K562 (cell line): ENCODE results near the gene DIP2B. TPM values are rescaled to one million over a fixed set of nuclear protein-coding genes. Genes with fewer than 3 reads are reported as not detected.

Experiments used
- ATAC-seq: fragments of 200-7000 bp; cut with Tn5 transposase; 3 replicates; pipeline ENCODE4 v1.9.1; 2020; ENCODE audit warnings: moderate library complexity
- BruUV-seq: library from RNA; stranded (reverse); fragments of 400-500 nt; replicated peaks from 2 replicates; lab custom pipeline; 2021; lab: Mats Ljungman, UMichigan
- CTCF ChIA-PET: fragments of 300-600 bp; formaldehyde crosslinking; extraction: SDS; loops from one replicate; lab custom pipeline; 2021; ENCODE audit warnings: low intra/inter-chr PET ratio; lab: Yijun Ruan, JAX
- POLR2A ChIA-PET: fragments of 300-600, 350-650 bp; sonication (Branson Sonifier 250); formaldehyde crosslinking; extraction: SDS; loops from one replicate; lab custom pipeline; 2021; ENCODE audit warnings: antibody characterized with exemption, inconsistent platforms; lab: Yijun Ruan, JAX
- DNase-seq, 4 experiments: peaks; one replicate each; pipeline versions ENCODE4 v3.0.0 to v3.0.0-alpha.2; 2011 to 2018; ENCODE audit warnings: low spot score in 3 of 4, mixed read lengths in 3 of 4; ENCODE audit errors: extremely low read depth in 1 of 4
- FAIRE-seq: peaks from 2 replicates; lab custom pipeline; 2011; peaks lifted over from hg19 to GRCh38; lab: Jason Lieb, UNC
- H2AFZ ChIP-seq: 2 replicates; pipeline ENCODE4 v1.6.0; 2011; ENCODE audit warnings: low read depth, low read length, control low read depth, inconsistent platforms
- H3K27ac ChIP-seq: fragments of 200-600 bp; 3 replicates; pipeline ENCODE4 v1.8.0; 2011; ENCODE audit warnings: low read depth, mild to moderate bottlenecking, control low read depth, inconsistent platforms, low read length, moderate library complexity, mixed read lengths; ENCODE audit errors: extremely low read depth
- H3K27me3 ChIP-seq, 2 experiments: fragments of 300-600 bp in 1 of 2; 2 replicates in 1 of 2; 3 replicates in 1 of 2; pipeline versions ENCODE4 v1.6.0 to v1.8.0; 2011; ENCODE audit warnings: inconsistent platforms in 2 of 2, low read length in 2 of 2, mild to moderate bottlenecking in 1 of 2, mixed read lengths in 1 of 2, moderate library complexity in 1 of 2; ENCODE audit not compliant: control insufficient read depth in 2 of 2, insufficient read depth in 2 of 2
- H3K36me3 ChIP-seq: fragments of 300-600 bp; 3 replicates; pipeline ENCODE4 v1.8.0; 2011; ENCODE audit warnings: mild to moderate bottlenecking, low read length, inconsistent platforms; ENCODE audit not compliant: control insufficient read depth, insufficient read depth
- H3K4me1 ChIP-seq, 2 experiments: fragments of 200-600 bp in 1 of 2; replicated peaks in 1 of 2; 2 replicates in 1 of 2; 3 replicates in 1 of 2; pipeline versions ENCODE4 v1.5.1 to v1.8.0; 2011; ENCODE audit warnings: inconsistent platforms in 2 of 2, low read length in 2 of 2, mild to moderate bottlenecking in 1 of 2, mixed read lengths in 1 of 2, moderate library complexity in 1 of 2; ENCODE audit not compliant: control insufficient read depth in 2 of 2, insufficient read depth in 2 of 2
- H3K4me2 ChIP-seq: 2 replicates; pipeline ENCODE4 v1.6.1; 2011; ENCODE audit warnings: low read length, control low read depth, inconsistent platforms, mixed read lengths; ENCODE audit not compliant: insufficient read depth
- H3K4me3 ChIP-seq: fragments of 200-600 bp; sonication (generic), shearing (Covaris generic); 2 replicates; pipeline ENCODE4 v1.5.1; 2016; ENCODE audit warnings: control low read depth, inconsistent platforms
- H3K79me2 ChIP-seq: fragments of 200-600 bp; 3 replicates; pipeline ENCODE4 v1.8.0; 2011; ENCODE audit warnings: low read length, inconsistent platforms; ENCODE audit not compliant: control insufficient read depth, insufficient read depth
- H3K9ac ChIP-seq, 2 experiments: 2 replicates each; pipeline versions ENCODE4 v1.6.0 to v1.6.1; 2011; ENCODE audit warnings: low read depth in 2 of 2, low read length in 2 of 2, control low read depth in 1 of 2, inconsistent platforms in 1 of 2, mild to moderate bottlenecking in 1 of 2, mixed read lengths in 1 of 2; ENCODE audit not compliant: insufficient read depth in 1 of 2
- H3K9me1 ChIP-seq: one replicate; pipeline ENCODE4 v1.6.0; 2011; ENCODE audit warnings: inconsistent platforms, mild to moderate bottlenecking, low read length, moderate library complexity; ENCODE audit not compliant: control insufficient read depth, insufficient read depth
- H3K9me3 ChIP-seq: replicated peaks from 2 replicates; pipeline ENCODE4 v1.5.1; 2011; ENCODE audit warnings: low read depth, low read length, inconsistent platforms; ENCODE audit not compliant: control insufficient read depth, insufficient read depth
- H4K20me1 ChIP-seq: replicated peaks from 2 replicates; pipeline ENCODE4 v1.6.1; 2011; ENCODE audit warnings: low read length, inconsistent platforms, mixed read lengths; ENCODE audit not compliant: control insufficient read depth, insufficient read depth
- CEBPG ChIP-seq, 3 experiments: fragments of 200-800 bp in 1 of 3; sonication (Bioruptor generic) in 1 of 3; sonication (generic) in 1 of 3; formaldehyde crosslinking in 1 of 3; IDR thresholded peaks in 2 of 3; conservative IDR thresholded peaks in 1 of 3; 2 replicates each; pipeline versions ENCODE4 v1.6.1 to v1.8.0; 2016 to 2022; ENCODE audit warnings: missing compliant biosample characterization in 2 of 3, missing genetic modification characterization in 2 of 3, mild to moderate bottlenecking in 1 of 3, missing genetic modification reagents in 1 of 3
- ESRRA ChIP-seq: fragments of 450-650 bp; IDR thresholded peaks from 2 replicates; pipeline ENCODE4 v1.6.1; 2014; ENCODE audit warnings: low read depth, mild to moderate bottlenecking, moderate library complexity, borderline replicate concordance
- ETV1 ChIP-seq: fragments of 450-650 bp; conservative IDR thresholded peaks from 2 replicates; pipeline ENCODE4 v1.6.1; 2016; ENCODE audit warnings: missing genetic modification characterization, control low read depth, low read depth, missing compliant biosample characterization
- HIVEP1 ChIP-seq: fragments of 250-450 bp; sonication (Bioruptor Pico); IDR thresholded peaks from 2 replicates; pipeline ENCODE4 v1.4.0; 2020; ENCODE audit warnings: mild to moderate bottlenecking
- MAZ ChIP-seq, 2 experiments: fragments of 450-650 bp in 1 of 2; sonication (generic) in 1 of 2; formaldehyde crosslinking; IDR thresholded peaks in 1 of 2; conservative IDR thresholded peaks in 1 of 2; 2 replicates each; pipeline versions ENCODE4 v1.4.0 to v1.5.0; 2020; ENCODE audit warnings: mild to moderate bottlenecking in 1 of 2, missing genetic modification reagents in 1 of 2
- MEF2A ChIP-seq: IDR thresholded peaks from 2 replicates; pipeline ENCODE4 v1.6.1; 2011; ENCODE audit warnings: low read depth, mild to moderate bottlenecking, low read length, moderate library complexity; ENCODE audit not compliant: control insufficient read depth
- MYNN ChIP-seq, 2 experiments: sonication (generic); formaldehyde crosslinking in 1 of 2; IDR thresholded peaks; 2 replicates each; pipeline versions ENCODE4 v1.5.0 to v1.6.1; 2016 to 2020; ENCODE audit warnings: antibody characterized with exemption in 1 of 2, missing genetic modification reagents in 1 of 2
- RBM22 ChIP-seq: fragments of 200-400 bp; formaldehyde crosslinking; IDR thresholded peaks from 2 replicates; pipeline ENCODE4 v1.6.1; 2018; ENCODE audit warnings: low read length, low read depth; ENCODE audit not compliant: poor library complexity, severe bottlenecking
- TAF15 ChIP-seq: fragments of 200-400 bp; formaldehyde crosslinking; IDR thresholded peaks from 2 replicates; pipeline ENCODE4 v1.6.1; 2017; ENCODE audit warnings: mild to moderate bottlenecking, low read depth, low read length, moderate library complexity
- ZNF347 ChIP-seq: fragments of 450-650 bp; formaldehyde crosslinking; IDR thresholded peaks from 2 replicates; pipeline ENCODE4 v1.4.0; 2020; ENCODE audit warnings: low read depth, mild to moderate bottlenecking, moderate library complexity
- WGBS: fragments of 100-300 bp; shearing (Covaris generic); methylation state at CpG from one replicate; pipeline ENCODE4 v1.1.6; 2016; ENCODE audit warnings: low coverage, mixed read lengths; ENCODE audit not compliant: insufficient coverage; ENCODE audit errors: missing lambda C conversion rate; 5-methylcytosine and 5-hydroxymethylcytosine counted together
- in situ Hi-C: fragments of 300-500 bp; cut with MboI; formaldehyde crosslinking; loops from 4 replicates; pipeline ENCODE4 v1.15.0; 2018; ENCODE audit warnings: inconsistent platforms, mixed read lengths
- intact Hi-C: fragments of 100-400 bp; cut with micrococcal nuclease; formaldehyde crosslinking; loops from 2 replicates; pipeline ENCODE4 v1.14.2; 2022
- polyA plus RNA-seq, 8 experiments: library from polyadenylated mRNA; depleted of rRNA in 4 of 8; stranded (reverse) in 5 of 8; unstranded in 3 of 8; fragments of >200 nt; fragmentation: Nextera tagmentation in 2 of 8; fragmentation: Illumina TruSeq in 1 of 8; extraction: Ambion mirVana in 2 of 8; extraction: Trizol in 1 of 8; gene quantifications; 2 replicates each; pipeline versions ENCODE4 v1.2.1 to v1.2.3, GENCODE V29; 2011 to 2014; ENCODE audit warnings: inconsistent platforms in 1 of 8, missing spikeins in 1 of 8
- total RNA-seq, 7 experiments: library from RNA; depleted of rRNA in 6 of 7; stranded (reverse); fragments of >200 nt in 6 of 7; fragmentation: Illumina TruSeq in 2 of 7; extraction: Trizol in 2 of 7; gene quantifications; 2 replicates each; pipeline versions ENCODE4 v1.2.1 to v1.2.3, GENCODE V29; 2011 to 2021; ENCODE audit warnings: low replicate concordance in 1 of 7
- TF ChIP-seq, protein P1 (sequence below), 2 experiments: fragments of 450-650 bp; IDR thresholded peaks; 2 replicates each; pipeline ENCODE4 v1.6.1; 2016

Gene DIP2B
- total and polyA plus RNA-seq, 9 of the 15 experiments (the other 6 are each of a cell fraction or from before 2014, with no cell fraction given) = 4.6 to 26.1 (median 18.8) TPM

DNA sequence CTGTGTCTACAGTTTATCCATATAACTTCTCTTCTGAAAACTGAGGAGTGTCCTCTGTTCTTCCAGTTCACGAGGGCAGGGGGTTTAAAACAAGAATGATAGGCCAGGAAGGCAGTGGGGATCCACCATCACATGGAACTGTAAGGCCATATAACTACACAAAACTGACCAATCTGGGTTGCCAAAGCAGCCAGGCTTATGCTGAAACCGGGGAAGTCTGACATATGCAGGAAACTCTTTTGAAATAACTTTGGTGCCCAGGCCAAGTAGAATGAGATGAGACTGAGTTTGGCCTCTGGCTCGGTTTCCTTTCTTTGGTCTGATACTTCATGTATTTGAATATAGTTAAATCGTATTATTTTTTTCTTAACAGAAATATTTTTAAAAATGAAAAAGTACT, 241.1 kb downstream of the DIP2B start:
- Histone ChIP-seq H3K4me3 (no peak overlapping the region), H3K9me3 (no peaks in the 10 kb centered on the region), H3K79me2 (no peaks in the 10 kb centered on the region), H2AFZ (no peak overlapping the region), H3K36me3 (peaks cover 55% of the 10 kb centered on the region), H3K4me1 (peaks cover 0 to 16% of the 10 kb centered on the region in 2 experiments; a peak in 4 of 5 replicates), H4K20me1 (no peaks in the 10 kb centered on the region), H3K9me1 (no peaks in the 10 kb centered on the region), H3K9ac (no peak overlapping the region), H3K27me3 (no peaks in the 10 kb centered on the region), H3K27ac (no peak overlapping the region), H3K4me2 (no peak overlapping the region)
- WGBS = 83% methylated on average over 4 of the region's 4 CpGs
- DNase-seq (no peak), ATAC-seq (no peak)
- ChIA-PET POLR2A (no interaction called here), CTCF (no interaction called here)
- in situ Hi-C loops = loop anchor here (10.0 kb wide), 1 partner anchor 241 kb away; the partner anchor contains the start of gene DIP2B
- intact Hi-C loops = no loop called here
- no TSS peak for BruUV-seq
- TF ChIP-seq TAF15 = no peak
- TF ChIP-seq CEBPG (CRISPR knock-in tag; IDR thresholded peaks at IDR 0.05) = no peak
- TF ChIP-seq CEBPG (tag; conservative IDR thresholded peaks at IDR 0.05 in 1 of 2, IDR thresholded peaks at IDR 0.05 in 1 of 2) = no peak
- no peak for TF ChIP-seq ESRRA
- TF ChIP-seq, protein P1, sequence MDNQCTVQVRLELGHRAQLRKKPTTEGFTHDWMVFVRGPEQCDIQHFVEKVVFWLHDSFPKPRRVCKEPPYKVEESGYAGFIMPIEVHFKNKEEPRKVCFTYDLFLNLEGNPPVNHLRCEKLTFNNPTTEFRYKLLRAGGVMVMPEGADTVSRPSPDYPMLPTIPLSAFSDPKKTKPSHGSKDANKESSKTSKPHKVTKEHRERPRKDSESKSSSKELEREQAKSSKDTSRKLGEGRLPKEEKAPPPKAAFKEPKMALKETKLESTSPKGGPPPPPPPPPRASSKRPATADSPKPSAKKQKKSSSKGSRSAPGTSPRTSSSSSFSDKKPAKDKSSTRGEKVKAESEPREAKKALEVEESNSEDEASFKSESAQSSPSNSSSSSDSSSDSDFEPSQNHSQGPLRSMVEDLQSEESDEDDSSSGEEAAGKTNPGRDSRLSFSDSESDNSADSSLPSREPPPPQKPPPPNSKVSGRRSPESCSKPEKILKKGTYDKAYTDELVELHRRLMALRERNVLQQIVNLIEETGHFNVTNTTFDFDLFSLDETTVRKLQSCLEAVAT (IDR thresholded peaks at IDR 0.05) = no peak
- TF ChIP-seq ZNF347 = no peak
- no peak for TF ChIP-seq RBM22
- no peak for TF ChIP-seq MAZ (CRISPR knock-in tag; conservative IDR thresholded peaks at IDR 0.05 in 1 of 2, IDR thresholded peaks at IDR 0.05 in 1 of 2)
- TF ChIP-seq ETV1 (tag) = no peak
- TF ChIP-seq HIVEP1 (CRISPR knock-in tag) = no peak
- TF ChIP-seq MYNN (IDR thresholded peaks at IDR 0.05) = no peak
- TF ChIP-seq MYNN (CRISPR knock-in tag; IDR thresholded peaks at IDR 0.05) = no peak
- TF ChIP-seq MEF2A = no peak
- TF ChIP-seq, all 486 proteins: peak for 0
- no peak for FAIRE-seq
